Right kidney (tissue), 1 donor: ENCODE results near the gene SIRPB2.

Experiments used
- DNase-seq: peaks from one replicate; pipeline ENCODE4 v3.0.0-alpha.2; 2016

Gene SIRPB2

GRCh38 chr20:1440024-1440423 is 51.2 kb downstream of the SIRPB2 start:
- no peak for DNase-seq

- DNase-seq = no peak
Measured at GRCh38 chr20:1438361-1438760, 52.9 kb downstream of the SIRPB2 start.

GRCh38 chr20:1437235-1437904 is 53.9 kb downstream of the SIRPB2 start:
- peak; percentile 41 for DNase-seq

GRCh38 chr20:1436263-1436662 is 55.0 kb downstream of the SIRPB2 start:
- no peak for DNase-seq

GRCh38 chr20:1435337-1435699 is 55.9 kb downstream of the SIRPB2 start:
- no peak for DNase-seq

GRCh38 chr20:1434571-1435336 is 56.5 kb downstream of the SIRPB2 start:
- no peak for DNase-seq

GRCh38 chr20:1431158-1431557 is 60.1 kb downstream of the SIRPB2 start:
- no peak for DNase-seq

GRCh38 chr20:1430004-1430451 is 61.2 kb downstream of the SIRPB2 start:
- DNase-seq = no peak

GRCh38 chr20:1429143-1429728 is 62.0 kb downstream of the SIRPB2 start:
- DNase-seq = no peak

- no peak for DNase-seq
Measured at GRCh38 chr20:1427457-1428054, 63.7 kb downstream of the SIRPB2 start.

GRCh38 chr20:1426231-1426849 is 64.9 kb downstream of the SIRPB2 start:
- no peak for DNase-seq
